CD14-positive monocyte (primary cell): ENCODE data around the gene USP48. TPM values are rescaled to one million over a fixed set of nuclear protein-coding genes. Genes with fewer than 3 reads are reported as not detected.

Source experiments
- DNase-seq, 3 donors: peaks; one replicate each; pipeline ENCODE4 v3.0.0-alpha.2; 2011 to 2022
- H2AFZ ChIP-seq: 2 replicates; pipeline ENCODE4 v1.6.0; 2012; ENCODE audit warnings: mild to moderate bottlenecking, low read depth, low read length, inconsistent platforms; ENCODE audit not compliant: insufficient read depth, poor library complexity, severe bottlenecking
- H3K27ac ChIP-seq, 2 donors: 1 replicate in 1 of 2; 2 replicates in 1 of 2; pipeline ENCODE4 v1.5.1; 2012 to 2013; ENCODE audit warnings: low read length in 2 of 2, control low read depth in 1 of 2, inconsistent platforms in 1 of 2, low read depth in 1 of 2, mild to moderate bottlenecking in 1 of 2
- H3K27me3 ChIP-seq, 2 donors: one replicate each; pipeline versions ENCODE4 v1.6.0 to v1.6.1; 2011 to 2013; ENCODE audit warnings: low read length in 2 of 2; ENCODE audit not compliant: control insufficient read depth in 2 of 2, insufficient read depth in 2 of 2
- H3K36me3 ChIP-seq, 2 donors: replicated peaks in 1 of 2; 1 replicate in 1 of 2; 2 replicates in 1 of 2; pipeline versions ENCODE4 v1.5.1 to v1.6.1; 2012 to 2013; ENCODE audit warnings: low read length in 2 of 2, control low read depth in 1 of 2, inconsistent platforms in 1 of 2, mild to moderate bottlenecking in 1 of 2; ENCODE audit not compliant: insufficient read depth in 2 of 2, control insufficient read depth in 1 of 2
- H3K4me1 ChIP-seq, 2 donors: 1 replicate in 1 of 2; 2 replicates in 1 of 2; pipeline versions ENCODE4 v1.5.1 to v1.6.1; 2012 to 2013; ENCODE audit warnings: low read length in 2 of 2, control low read depth in 1 of 2, inconsistent platforms in 1 of 2, mild to moderate bottlenecking in 1 of 2, moderate library complexity in 1 of 2; ENCODE audit not compliant: insufficient read depth in 2 of 2, control insufficient read depth in 1 of 2
- H3K4me2 ChIP-seq: replicated peaks from 2 replicates; pipeline ENCODE3; 2012; ENCODE audit warnings: low read length, moderate library complexity, mild to moderate bottlenecking; ENCODE audit not compliant: poor library complexity, severe bottlenecking; ENCODE audit errors: extremely low read depth
- H3K4me3 ChIP-seq, 3 experiments: fragments of 200-600 bp in 1 of 3; sonication (generic) in 1 of 3; replicated peaks in 1 of 3; 1 replicate in 2 of 3; 2 replicates in 1 of 3; pipeline ENCODE4 v1.5.1; 2011 to 2013; ENCODE audit warnings: low read length in 3 of 3, mild to moderate bottlenecking in 3 of 3, control low read depth in 2 of 3, low read depth in 2 of 3, inconsistent platforms in 1 of 3, moderate library complexity in 1 of 3
- H3K79me2 ChIP-seq: 2 replicates; pipeline ENCODE4 v1.6.0; 2012; ENCODE audit warnings: mild to moderate bottlenecking, control low read depth, inconsistent platforms, low read length, moderate library complexity; ENCODE audit not compliant: insufficient read depth
- H3K9ac ChIP-seq: 2 replicates; pipeline ENCODE4 v1.6.0; 2017; ENCODE audit warnings: low read length, mild to moderate bottlenecking; ENCODE audit not compliant: insufficient read depth, poor library complexity, severe bottlenecking
- H3K9me3 ChIP-seq, 2 donors: replicated peaks in 1 of 2; 1 replicate in 1 of 2; 2 replicates in 1 of 2; pipeline versions ENCODE4 v1.5.1 to v1.6.1; 2012 to 2013; ENCODE audit warnings: low read length in 2 of 2, control low read depth in 1 of 2; ENCODE audit not compliant: control insufficient read depth in 1 of 2, insufficient read depth in 1 of 2
- H4K20me1 ChIP-seq: 2 replicates; pipeline ENCODE4 v1.6.0; 2012; ENCODE audit warnings: mild to moderate bottlenecking, low read length, control low read depth, moderate library complexity; ENCODE audit not compliant: insufficient read depth
- H3K27ac Mint-ChIP-seq, 7 donors: one replicate each; pipeline ENCODE4 v1.8.0; 2020; ENCODE audit warnings: mild to moderate bottlenecking in 7 of 7, mixed read lengths in 7 of 7, moderate library complexity in 6 of 7, inconsistent platforms in 2 of 7
- H3K27me3 Mint-ChIP-seq, 3 donors: one replicate each; pipeline ENCODE4 v1.8.0; 2021 to 2022; ENCODE audit warnings: low read depth in 3 of 3, mild to moderate bottlenecking in 3 of 3, mixed read lengths in 3 of 3, moderate library complexity in 3 of 3, inconsistent platforms in 1 of 3
- H3K36me3 Mint-ChIP-seq, 2 donors: one replicate each; pipeline ENCODE4 v1.8.0; 2020; ENCODE audit warnings: mixed read lengths in 2 of 2, inconsistent platforms in 1 of 2, mild to moderate bottlenecking in 1 of 2
- H3K4me1 Mint-ChIP-seq: one replicate; pipeline ENCODE4 v1.8.0; 2020; ENCODE audit warnings: mild to moderate bottlenecking, mixed read lengths
- H3K4me3 Mint-ChIP-seq, 2 donors: one replicate each; pipeline ENCODE4 v1.8.0; 2020; ENCODE audit warnings: mild to moderate bottlenecking in 2 of 2, mixed read lengths in 2 of 2, moderate library complexity in 1 of 2
- H3K9me3 Mint-ChIP-seq, 7 donors: one replicate each; pipeline ENCODE4 v1.8.0; 2020 to 2022; ENCODE audit warnings: mixed read lengths in 7 of 7, mild to moderate bottlenecking in 6 of 7, moderate library complexity in 6 of 7, inconsistent platforms in 2 of 7
- WGBS: methylation state at CpG from one replicate; pipeline ENCODE4 v1.1.5; 2013; ENCODE audit warnings: missing lambda C conversion rate; ENCODE audit not compliant: insufficient coverage; 5-methylcytosine and 5-hydroxymethylcytosine counted together
- intact Hi-C, 2 donors: fragments of 100-400 bp; cut with micrococcal nuclease; formaldehyde crosslinking; loops; one replicate each; pipeline versions ENCODE4 v1.15.0 to v1.15.1; 2023
- polyA plus RNA-seq, 3 donors: library from polyadenylated mRNA; depleted of rRNA in 1 of 3; unstranded in 2 of 3; stranded (reverse) in 1 of 3; fragments of 300-500 nt in 2 of 3; fragments of >200 nt in 1 of 3; fragmentation: Illumina TruSeq in 2 of 3; gene quantifications; 1 replicate in 2 of 3; 2 replicates in 1 of 3; pipeline ENCODE4 v1.2.3, GENCODE V29; 2012 to 2021
- TF ChIP-seq, protein P1 (sequence below): fragments of 200-600 bp; IDR thresholded peaks from one replicate; pipeline ENCODE4 v1.8.0; 2022; ENCODE audit warnings: antibody characterized with exemption, mild to moderate bottlenecking

Gene USP48
- polyA plus RNA-seq, 3 donors, result 26.5 to 40.2 (median 34.3) TPM

DNA sequence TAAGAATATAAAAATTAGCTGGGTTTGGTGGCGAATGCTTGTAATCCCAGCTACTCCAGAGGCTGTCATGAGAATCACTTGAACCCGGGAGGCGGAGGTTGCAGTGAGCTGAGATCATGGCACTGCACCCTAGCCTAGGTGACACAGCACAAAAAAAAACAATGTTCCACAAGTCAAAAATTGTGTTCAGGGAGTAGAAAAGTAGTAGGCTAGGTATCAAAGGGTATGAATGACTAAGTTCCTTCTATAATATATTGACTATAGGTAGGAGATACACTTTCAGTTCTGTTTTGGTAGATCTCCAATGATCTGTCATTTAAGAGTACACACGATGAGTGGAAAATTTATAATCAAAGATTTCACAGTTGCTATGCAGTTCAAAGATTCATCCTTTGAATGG, 16.7 kb downstream of the USP48 start:
- no peak overlapping the region for H3K4me3 Mint-ChIP-seq
- H3K27ac ChIP-seq, result peak overlapping the region; percentile 33 to 79
- H3K9me3 ChIP-seq, result no peaks in the 10 kb centered on the region
- H3K36me3 ChIP-seq, result no peaks in the 10 kb centered on the region
- no peak overlapping the region for H3K9ac ChIP-seq
- H3K27me3 ChIP-seq, result no peaks in the 10 kb centered on the region
- H4K20me1 ChIP-seq, result peaks cover 21% of the 10 kb centered on the region
- H3K9me3 Mint-ChIP-seq, result peaks cover 0 to 2% (median 0%) of the 10 kb centered on the region in 7 donors
- peaks cover 93% of the 10 kb centered on the region for H3K79me2 ChIP-seq
- H3K4me3 ChIP-seq, result no peak overlapping the region
- TF ChIP-seq, protein P1, sequence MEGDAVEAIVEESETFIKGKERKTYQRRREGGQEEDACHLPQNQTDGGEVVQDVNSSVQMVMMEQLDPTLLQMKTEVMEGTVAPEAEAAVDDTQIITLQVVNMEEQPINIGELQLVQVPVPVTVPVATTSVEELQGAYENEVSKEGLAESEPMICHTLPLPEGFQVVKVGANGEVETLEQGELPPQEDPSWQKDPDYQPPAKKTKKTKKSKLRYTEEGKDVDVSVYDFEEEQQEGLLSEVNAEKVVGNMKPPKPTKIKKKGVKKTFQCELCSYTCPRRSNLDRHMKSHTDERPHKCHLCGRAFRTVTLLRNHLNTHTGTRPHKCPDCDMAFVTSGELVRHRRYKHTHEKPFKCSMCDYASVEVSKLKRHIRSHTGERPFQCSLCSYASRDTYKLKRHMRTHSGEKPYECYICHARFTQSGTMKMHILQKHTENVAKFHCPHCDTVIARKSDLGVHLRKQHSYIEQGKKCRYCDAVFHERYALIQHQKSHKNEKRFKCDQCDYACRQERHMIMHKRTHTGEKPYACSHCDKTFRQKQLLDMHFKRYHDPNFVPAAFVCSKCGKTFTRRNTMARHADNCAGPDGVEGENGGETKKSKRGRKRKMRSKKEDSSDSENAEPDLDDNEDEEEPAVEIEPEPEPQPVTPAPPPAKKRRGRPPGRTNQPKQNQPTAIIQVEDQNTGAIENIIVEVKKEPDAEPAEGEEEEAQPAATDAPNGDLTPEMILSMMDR, result no peak
- H3K27me3 Mint-ChIP-seq, result no peaks in the 10 kb centered on the region
- no peak overlapping the region for H2AFZ ChIP-seq
- peaks cover 92 to 100% of the 10 kb centered on the region in 2 donors for H3K4me1 ChIP-seq
- DNase-seq, result no peak
- H3K36me3 Mint-ChIP-seq, result peaks cover 8 to 17% of the 10 kb centered on the region in 2 donors
- intact Hi-C loops, result no loop called here
- no peak overlapping the region for H3K4me2 ChIP-seq
- H3K27ac Mint-ChIP-seq, result peak overlapping the region; percentile 87 to 97 (median 94)
- peaks cover 86% of the 10 kb centered on the region for H3K4me1 Mint-ChIP-seq
- no CpG with 5 or more reads among the region's 4 CpGs for WGBS

DNA sequence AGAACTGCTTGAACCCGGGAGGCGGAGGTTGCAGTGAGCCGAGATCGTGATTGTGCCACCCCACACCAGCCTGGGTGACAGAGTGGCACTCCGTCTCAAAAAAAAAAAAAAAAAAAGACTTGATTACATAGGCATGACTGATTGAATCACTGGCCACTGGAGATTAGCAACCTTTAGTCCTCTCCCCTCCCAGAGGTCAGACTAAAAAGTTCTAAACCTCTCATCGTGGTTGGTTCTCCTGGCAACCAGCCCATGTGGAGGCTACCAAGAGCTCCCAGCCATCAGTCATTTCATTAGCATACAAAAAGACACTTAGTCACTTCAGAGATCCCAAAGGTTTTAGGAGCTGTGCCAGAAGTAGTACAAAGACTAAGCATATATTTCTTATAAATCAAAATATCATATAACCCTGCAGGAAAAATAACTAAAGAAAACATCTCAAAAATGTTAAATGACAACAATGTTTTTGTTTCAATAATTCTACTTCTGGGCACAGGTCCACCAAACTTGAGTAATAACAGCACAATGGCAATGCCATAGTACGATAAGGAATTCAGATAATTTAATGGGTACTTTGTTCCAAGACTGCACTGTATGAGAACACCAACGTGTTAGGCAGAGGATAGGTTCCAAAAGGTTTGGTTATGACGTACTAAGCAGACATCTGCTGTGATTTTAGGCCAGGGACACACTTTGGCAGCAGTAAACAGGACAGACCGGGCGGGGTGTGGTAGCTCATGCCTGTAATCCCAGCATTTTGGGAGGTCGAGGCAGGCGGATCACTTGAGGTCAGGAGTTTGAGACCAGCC, 18.1 kb downstream of the USP48 start:
- Mint-ChIP-seq H3K4me1 (peaks cover 81% of the 10 kb centered on the region), H3K27ac (peak overlapping the region; percentile 82 to 96 (median 93)), H3K36me3 (peaks cover 5 to 14% of the 10 kb centered on the region in 2 donors), H3K4me3 (peak overlapping the region in 1 of 2 donors; percentile 30), H3K27me3 (no peaks in the 10 kb centered on the region), H3K9me3 (peaks cover 0 to 2% (median 0%) of the 10 kb centered on the region in 7 donors)
- no peak overlapping the region for H2AFZ ChIP-seq
- no peaks in the 10 kb centered on the region for H3K9me3 ChIP-seq
- H3K27ac ChIP-seq, result peak overlapping the region; percentile 53 to 79
- peaks cover 21% of the 10 kb centered on the region for H4K20me1 ChIP-seq
- TF ChIP-seq, protein P1, result no peak
- peaks cover 93% of the 10 kb centered on the region for H3K79me2 ChIP-seq
- DNase-seq, result peak; percentile 89 to 97 (median 95)
- peaks cover 84 to 95% of the 10 kb centered on the region in 2 donors for H3K4me1 ChIP-seq
- no peaks in the 10 kb centered on the region for H3K36me3 ChIP-seq
- H3K27me3 ChIP-seq, result no peaks in the 10 kb centered on the region
- WGBS, result 62% methylated on average over 10 of the region's 13 CpGs
- H3K9ac ChIP-seq, result no peak overlapping the region
- peak overlapping the region; percentile 14 for H3K4me2 ChIP-seq
- no peak overlapping the region for H3K4me3 ChIP-seq
- intact Hi-C loops, result no loop called here
